Fibroblast of lung (primary cell): ENCODE data around the gene RAB34. TPM values are rescaled to one million over a fixed set of nuclear protein-coding genes. Genes with fewer than 3 reads are reported as not detected.

Source experiments
- DNase-seq, 2 donors: peaks; one replicate each; pipeline versions ENCODE4 v3.0.0 to v3.0.0-alpha.2; 2010; ENCODE audit warnings: low read depth in 2 of 2
- H2AFZ ChIP-seq: 2 replicates; pipeline ENCODE4 v1.5.1; 2012; ENCODE audit warnings: low read length, control low read depth, inconsistent platforms
- H3K27ac ChIP-seq: 2 replicates; pipeline ENCODE4 v1.5.1; 2011; ENCODE audit warnings: low read length, control low read depth; ENCODE audit not compliant: insufficient read depth
- H3K27me3 ChIP-seq: 2 replicates; pipeline ENCODE4 v1.5.1; 2011; ENCODE audit warnings: mild to moderate bottlenecking, low read length; ENCODE audit not compliant: control insufficient read depth, insufficient read depth
- H3K36me3 ChIP-seq: 2 replicates; pipeline ENCODE4 v1.5.1; 2011; ENCODE audit warnings: low read length; ENCODE audit not compliant: control insufficient read depth, insufficient read depth
- H3K4me1 ChIP-seq: 2 replicates; pipeline ENCODE4 v1.5.1; 2011; ENCODE audit warnings: low read length; ENCODE audit not compliant: control insufficient read depth, insufficient read depth; ENCODE audit errors: extremely low read depth
- H3K4me2 ChIP-seq: 2 replicates; pipeline ENCODE4 v1.5.1; 2011; ENCODE audit warnings: low read length, control low read depth; ENCODE audit not compliant: insufficient read depth; ENCODE audit errors: extremely low read depth
- H3K4me3 ChIP-seq, 4 experiments: fragments of 200-600 bp in 1 of 4; sonication (generic) in 1 of 4; replicated peaks in 1 of 4; 2 replicates each; pipeline ENCODE4 v1.5.1; 2011 to 2016; ENCODE audit warnings: low read length in 4 of 4, low read depth in 3 of 4, mild to moderate bottlenecking in 3 of 4, control low read depth in 2 of 4, inconsistent platforms in 1 of 4, mixed read lengths in 1 of 4; ENCODE audit not compliant: insufficient read depth in 1 of 4; ENCODE audit errors: control extremely low read depth in 1 of 4
- H3K79me2 ChIP-seq: 2 replicates; pipeline ENCODE4 v1.5.1; 2012; ENCODE audit warnings: mild to moderate bottlenecking, low read length, inconsistent platforms; ENCODE audit not compliant: control insufficient read depth, insufficient read depth
- H3K9ac ChIP-seq: 2 replicates; pipeline ENCODE4 v1.5.1; 2011; ENCODE audit warnings: mild to moderate bottlenecking, low read length, control low read depth; ENCODE audit not compliant: insufficient read depth
- H3K9me3 ChIP-seq: 2 replicates; pipeline ENCODE4 v1.5.1; 2012; ENCODE audit warnings: low read depth, low read length; ENCODE audit not compliant: control insufficient read depth, insufficient read depth
- H4K20me1 ChIP-seq: 2 replicates; pipeline ENCODE4 v1.5.1; 2011; ENCODE audit warnings: low read length; ENCODE audit not compliant: control insufficient read depth, insufficient read depth; ENCODE audit errors: extremely low read depth
- EZH2 ChIP-seq: IDR thresholded peaks from 2 replicates; pipeline ENCODE4 v1.5.1; 2012; ENCODE audit warnings: low read length, control low read depth, mild to moderate bottlenecking; ENCODE audit errors: missing control alignments
- polyA plus RNA-seq, 2 donors: library from polyadenylated mRNA; depleted of rRNA in 1 of 2; stranded (reverse) in 1 of 2; unstranded in 1 of 2; fragments of >200 nt; gene quantifications; 2 replicates each; pipeline ENCODE4 v1.2.1, GENCODE V29; 2011 to 2012; ENCODE audit warnings: missing spikeins in 1 of 2
- total RNA-seq: library from RNA; depleted of rRNA; stranded (reverse); fragments of >200 nt; gene quantifications from 2 replicates; pipeline ENCODE4 v1.2.1, GENCODE V29; 2014
- TF ChIP-seq, protein P1 (sequence below), 2 donors: IDR thresholded peaks in 1 of 2; conservative IDR thresholded peaks in 1 of 2; 1 replicate in 1 of 2; 2 replicates in 1 of 2; pipeline ENCODE4 v1.5.1; 2011 to 2012; ENCODE audit warnings: low read length in 2 of 2, control low read depth in 1 of 2, inconsistent platforms in 1 of 2, low read depth in 1 of 2, mild to moderate bottlenecking in 1 of 2

RAB34 gene
- total and polyA plus RNA-seq, 2 donors (not counting 1 experiment from before 2014, with no cell fraction given): 174 to 287 TPM

DNA sequence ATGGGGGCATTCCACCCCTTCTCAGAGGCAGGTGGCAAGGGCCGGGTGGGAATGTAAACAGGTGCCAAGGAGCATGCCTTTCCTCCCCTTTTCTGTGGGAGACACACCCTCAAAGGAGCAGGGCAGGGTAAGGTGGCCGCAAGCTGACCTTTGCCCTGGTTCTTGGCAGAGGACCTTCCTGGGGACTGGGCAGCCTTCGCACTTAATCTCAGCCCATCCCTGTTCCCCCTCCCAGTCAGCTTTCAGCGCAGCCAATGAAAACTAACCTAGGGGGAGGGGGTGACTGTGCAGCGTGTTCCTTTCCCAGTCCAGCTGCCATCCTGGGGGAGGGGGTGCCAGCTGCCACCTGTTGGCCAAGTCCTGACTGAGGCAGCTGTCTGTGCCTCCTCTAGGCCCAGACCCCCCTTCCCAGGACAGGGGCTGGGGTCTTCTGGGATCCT, 29.0 kb upstream of the RAB34 start:
- Histone ChIP-seq H3K36me3 (peaks cover 28% of the 10 kb centered on the region), H2AFZ (no peak overlapping the region), H3K4me2 (peak overlapping the region; percentile 95), H3K9me3 (no peaks in the 10 kb centered on the region), H3K9ac (no peak overlapping the region), H3K79me2 (peaks cover 39% of the 10 kb centered on the region), H3K27me3 (no peaks in the 10 kb centered on the region), H3K27ac (peak overlapping the region; percentile 1), H3K4me3 (peak overlapping the region in 1 of 4 experiments; percentile 99), H4K20me1 (no peaks in the 10 kb centered on the region), H3K4me1 (peaks cover 9% of the 10 kb centered on the region)
- TF ChIP-seq, protein P1, sequence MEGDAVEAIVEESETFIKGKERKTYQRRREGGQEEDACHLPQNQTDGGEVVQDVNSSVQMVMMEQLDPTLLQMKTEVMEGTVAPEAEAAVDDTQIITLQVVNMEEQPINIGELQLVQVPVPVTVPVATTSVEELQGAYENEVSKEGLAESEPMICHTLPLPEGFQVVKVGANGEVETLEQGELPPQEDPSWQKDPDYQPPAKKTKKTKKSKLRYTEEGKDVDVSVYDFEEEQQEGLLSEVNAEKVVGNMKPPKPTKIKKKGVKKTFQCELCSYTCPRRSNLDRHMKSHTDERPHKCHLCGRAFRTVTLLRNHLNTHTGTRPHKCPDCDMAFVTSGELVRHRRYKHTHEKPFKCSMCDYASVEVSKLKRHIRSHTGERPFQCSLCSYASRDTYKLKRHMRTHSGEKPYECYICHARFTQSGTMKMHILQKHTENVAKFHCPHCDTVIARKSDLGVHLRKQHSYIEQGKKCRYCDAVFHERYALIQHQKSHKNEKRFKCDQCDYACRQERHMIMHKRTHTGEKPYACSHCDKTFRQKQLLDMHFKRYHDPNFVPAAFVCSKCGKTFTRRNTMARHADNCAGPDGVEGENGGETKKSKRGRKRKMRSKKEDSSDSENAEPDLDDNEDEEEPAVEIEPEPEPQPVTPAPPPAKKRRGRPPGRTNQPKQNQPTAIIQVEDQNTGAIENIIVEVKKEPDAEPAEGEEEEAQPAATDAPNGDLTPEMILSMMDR (conservative IDR thresholded peaks at IDR 0.05 in 1 of 2, IDR thresholded peaks at IDR 0.05 in 1 of 2; ENCODE audit: low read depth in 1 of 2, low read length in 2 of 2): no peak
- DNase-seq: no peak

DNA sequence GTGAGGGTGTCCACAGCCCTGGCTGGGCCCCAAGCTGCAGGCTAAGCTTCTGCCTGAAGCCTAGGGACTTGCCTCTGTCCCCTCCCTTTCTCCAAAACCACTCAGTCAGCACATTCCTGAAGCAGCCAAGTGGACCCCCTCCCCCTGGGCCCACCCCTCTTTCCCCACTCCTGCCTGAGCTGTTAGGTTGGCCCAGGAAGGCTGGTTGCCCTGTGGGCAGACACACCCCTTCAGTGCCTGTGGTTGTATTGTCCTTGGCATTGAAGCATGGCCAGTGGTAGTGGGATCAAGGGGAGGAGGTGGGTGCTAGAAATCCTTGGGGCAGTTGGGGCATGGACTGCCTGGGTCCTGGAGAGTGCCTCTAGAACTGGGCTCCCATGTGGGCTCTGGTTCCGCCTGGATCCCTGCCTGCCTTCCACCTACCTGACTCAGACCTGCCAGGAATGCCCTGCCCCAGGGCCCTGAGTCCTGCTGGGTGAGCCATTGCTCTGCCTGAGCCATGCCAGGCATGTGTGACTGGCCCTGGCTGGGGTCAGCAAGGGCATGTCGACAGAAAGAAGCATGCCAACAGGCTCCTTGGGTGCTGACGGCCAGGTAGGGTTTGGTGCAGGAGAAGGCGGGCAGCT, 28.2 kb upstream of the RAB34 start:
- H3K27ac ChIP-seq: peak overlapping the region; percentile 5
- peaks cover 26% of the 10 kb centered on the region for H3K36me3 ChIP-seq
- peak overlapping the region; percentile 78 to 99 (median 96) for H3K4me3 ChIP-seq
- H3K4me1 ChIP-seq: peaks cover 9% of the 10 kb centered on the region
- DNase-seq: no peak
- TF ChIP-seq, protein P1 (conservative IDR thresholded peaks at IDR 0.05 in 1 of 2, IDR thresholded peaks at IDR 0.05 in 1 of 2; ENCODE audit: low read depth in 1 of 2, low read length in 2 of 2): no peak
- no peak for TF ChIP-seq EZH2
- peak overlapping the region; percentile 94 for H3K9ac ChIP-seq
- no peaks in the 10 kb centered on the region for H3K27me3 ChIP-seq
- H3K4me2 ChIP-seq: peak overlapping the region; percentile 95
- H3K79me2 ChIP-seq: peaks cover 39% of the 10 kb centered on the region
- no peak overlapping the region for H2AFZ ChIP-seq
- no peaks in the 10 kb centered on the region for H4K20me1 ChIP-seq
- H3K9me3 ChIP-seq: no peaks in the 10 kb centered on the region

DNA sequence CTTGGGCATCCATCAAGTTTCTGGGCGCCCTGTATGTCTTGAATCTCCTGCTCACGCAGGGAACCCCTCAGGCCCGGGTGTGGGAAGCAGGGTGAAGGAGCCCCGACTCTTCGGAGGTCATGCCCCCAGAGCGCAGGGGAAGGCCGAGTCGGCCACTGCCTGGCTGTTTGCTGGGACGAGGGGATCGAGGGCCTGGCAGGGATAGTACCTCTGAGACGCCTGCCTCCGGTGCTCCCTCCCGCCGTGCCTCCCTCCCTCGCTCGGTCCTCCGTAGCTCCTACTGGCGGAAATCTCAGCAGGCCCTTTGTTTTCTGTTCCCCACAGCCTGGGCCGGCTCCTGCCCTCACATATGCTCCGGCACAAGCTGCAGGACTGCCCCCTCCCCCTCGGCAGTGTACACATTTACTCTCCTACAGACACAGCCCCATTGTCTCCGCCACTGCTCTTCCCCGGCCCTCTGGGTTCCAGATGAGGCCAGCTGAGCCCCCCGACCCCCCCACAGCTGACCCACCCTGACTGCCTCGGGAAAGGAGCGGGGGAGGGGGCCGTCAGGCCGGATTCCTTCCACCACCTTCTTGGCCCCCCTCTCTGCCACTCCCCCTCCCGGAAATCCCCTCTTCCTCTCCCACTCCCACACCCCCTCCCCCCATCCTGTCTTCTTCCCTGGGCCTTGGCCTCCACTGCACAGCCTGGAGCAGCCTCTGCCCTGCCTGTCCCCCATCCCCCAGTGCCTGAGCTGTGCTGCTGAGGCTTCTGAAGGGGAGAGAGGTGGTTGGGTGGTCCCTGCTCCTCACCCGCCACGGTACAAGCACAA, 27.5 kb upstream of the RAB34 start:
- Histone ChIP-seq H3K9me3 (no peaks in the 10 kb centered on the region), H3K4me3 (peak overlapping the region; percentile 78 to 99 (median 96)), H3K4me2 (peak overlapping the region; percentile 95), H3K9ac (peak overlapping the region; percentile 94), H4K20me1 (no peaks in the 10 kb centered on the region), H3K36me3 (peaks cover 23% of the 10 kb centered on the region), H3K4me1 (peaks cover 9% of the 10 kb centered on the region), H2AFZ (no peak overlapping the region), H3K27me3 (no peaks in the 10 kb centered on the region), H3K79me2 (peaks cover 37% of the 10 kb centered on the region), H3K27ac (peak overlapping the region; percentile 97)
- no peak for TF ChIP-seq EZH2
- TF ChIP-seq, protein P1 (conservative IDR thresholded peaks at IDR 0.05 in 1 of 2, IDR thresholded peaks at IDR 0.05 in 1 of 2; ENCODE audit: low read depth in 1 of 2, low read length in 2 of 2): no peak
- peak; percentile 51 for DNase-seq
